Activated CD4-positive, alpha-beta T cell treated with anti-CD3 and anti-CD28 coated beads for 1 hour (primary cell): Measurements from ENCODE around the gene SLC25A10.
"Not testable (repeated sequence)": the region's sequence is repeated elsewhere in the genome, so short reads cannot be mapped to it uniquely, and the experiment has no call there.

ENCODE experiments used
- DNase-seq: peaks from one replicate; pipeline ENCODE4 v3.0.0-alpha.2; 2020

SLC25A10 gene

DNA sequence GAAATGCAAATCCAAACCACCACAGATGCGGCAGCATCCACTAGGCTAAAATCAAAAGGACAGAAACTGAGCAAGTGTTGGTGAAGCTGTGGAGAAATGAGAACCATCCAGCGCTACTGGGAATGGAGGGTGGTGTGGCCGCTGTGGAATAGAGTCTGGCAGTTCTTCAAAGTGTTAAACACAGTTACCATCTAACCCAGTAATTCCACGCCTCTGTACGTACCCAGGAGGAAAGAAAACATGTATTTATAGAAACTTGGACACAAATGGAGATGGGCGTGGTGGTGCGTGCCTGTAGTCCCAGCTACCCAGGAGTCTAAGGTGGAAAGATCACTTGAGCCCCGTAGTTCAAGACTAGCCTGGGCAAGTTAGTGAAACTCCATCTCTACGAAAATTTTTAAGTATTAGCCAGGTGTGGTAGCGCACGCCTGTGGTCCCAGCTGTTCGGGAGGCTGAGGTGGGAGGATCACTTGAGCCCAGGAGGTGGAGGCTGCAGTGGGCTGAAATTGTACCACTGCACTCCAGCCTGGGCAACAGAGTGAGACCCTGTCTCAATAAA is 11.6 kb downstream of the SLC25A10 start:
- DNase-seq = no peak

DNA sequence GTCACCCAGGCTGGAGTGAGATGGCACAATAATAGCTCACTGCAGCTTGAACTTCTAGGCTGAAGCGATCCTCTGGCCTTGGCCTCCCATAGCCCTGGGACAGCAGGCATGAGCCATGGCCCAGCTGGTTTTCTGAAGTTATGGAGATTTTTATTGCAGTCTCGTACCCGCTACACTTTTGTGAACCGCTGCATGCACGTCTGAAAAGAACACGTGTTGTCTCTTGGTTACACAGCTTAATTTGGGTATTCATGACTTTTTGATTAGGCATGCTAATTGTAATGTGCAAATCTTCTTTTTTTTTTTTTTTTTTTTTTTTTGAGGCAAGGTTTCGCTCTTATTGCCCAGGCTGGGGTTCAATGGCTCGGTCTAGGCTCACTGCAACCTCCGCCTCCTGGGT is 13.4 kb downstream of the SLC25A10 start:
- DNase-seq = no peak

DNA sequence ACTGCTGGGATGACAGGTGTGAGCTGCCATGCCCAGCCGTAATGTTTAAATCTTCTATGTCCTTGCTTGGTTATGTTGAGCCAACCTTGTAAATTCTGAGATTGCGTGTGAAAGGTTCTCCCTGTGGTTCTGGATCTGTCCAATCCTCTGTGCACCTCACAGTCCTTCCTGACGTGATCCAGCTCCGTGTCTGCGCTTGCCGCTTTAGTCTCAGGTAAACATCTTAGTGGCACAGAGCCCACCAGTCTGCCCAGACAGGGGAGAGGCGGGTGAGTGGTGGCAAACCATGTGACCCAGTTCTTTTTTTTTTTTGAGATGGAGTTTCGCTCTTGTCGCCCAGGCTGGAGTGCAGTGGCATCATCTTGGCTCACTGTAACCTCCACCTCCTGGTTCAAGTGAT is 13.9 kb downstream of the SLC25A10 start:
- no peak for DNase-seq

DNA sequence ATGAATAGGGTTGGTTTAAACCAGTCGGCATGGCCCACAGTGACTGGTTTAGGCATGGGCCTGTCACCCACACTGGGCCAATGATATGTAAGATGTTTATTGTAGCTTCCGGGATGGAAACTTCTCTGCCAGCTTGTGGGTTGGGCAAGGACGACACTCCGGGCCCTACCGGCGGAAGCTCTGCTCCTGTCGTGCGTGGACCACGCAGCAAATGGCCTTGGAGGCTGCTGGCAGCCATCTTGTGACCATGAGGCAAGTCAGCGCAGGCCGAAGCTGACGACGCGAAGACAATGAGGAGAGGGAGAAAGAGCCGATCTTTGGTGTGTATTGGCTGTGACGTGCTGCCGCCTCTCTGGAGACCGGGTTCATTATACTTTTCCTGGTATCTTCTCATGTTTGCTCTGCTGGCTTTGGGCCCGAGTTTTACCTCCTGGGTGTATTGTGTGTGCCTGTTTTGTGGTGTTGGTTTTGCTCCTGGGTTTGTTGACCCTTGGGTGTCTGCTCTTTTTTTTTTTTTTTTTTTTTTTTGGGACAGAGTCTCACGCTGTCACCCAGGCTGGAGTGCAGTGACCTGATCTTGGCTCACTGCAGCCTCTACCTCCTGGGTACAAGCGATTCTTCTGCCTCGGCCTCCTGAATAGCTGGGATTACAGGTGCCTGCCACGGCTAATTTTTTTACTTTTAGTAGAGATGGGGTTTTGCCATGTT is 15.4 kb downstream of the SLC25A10 start:
- no peak for DNase-seq

DNA sequence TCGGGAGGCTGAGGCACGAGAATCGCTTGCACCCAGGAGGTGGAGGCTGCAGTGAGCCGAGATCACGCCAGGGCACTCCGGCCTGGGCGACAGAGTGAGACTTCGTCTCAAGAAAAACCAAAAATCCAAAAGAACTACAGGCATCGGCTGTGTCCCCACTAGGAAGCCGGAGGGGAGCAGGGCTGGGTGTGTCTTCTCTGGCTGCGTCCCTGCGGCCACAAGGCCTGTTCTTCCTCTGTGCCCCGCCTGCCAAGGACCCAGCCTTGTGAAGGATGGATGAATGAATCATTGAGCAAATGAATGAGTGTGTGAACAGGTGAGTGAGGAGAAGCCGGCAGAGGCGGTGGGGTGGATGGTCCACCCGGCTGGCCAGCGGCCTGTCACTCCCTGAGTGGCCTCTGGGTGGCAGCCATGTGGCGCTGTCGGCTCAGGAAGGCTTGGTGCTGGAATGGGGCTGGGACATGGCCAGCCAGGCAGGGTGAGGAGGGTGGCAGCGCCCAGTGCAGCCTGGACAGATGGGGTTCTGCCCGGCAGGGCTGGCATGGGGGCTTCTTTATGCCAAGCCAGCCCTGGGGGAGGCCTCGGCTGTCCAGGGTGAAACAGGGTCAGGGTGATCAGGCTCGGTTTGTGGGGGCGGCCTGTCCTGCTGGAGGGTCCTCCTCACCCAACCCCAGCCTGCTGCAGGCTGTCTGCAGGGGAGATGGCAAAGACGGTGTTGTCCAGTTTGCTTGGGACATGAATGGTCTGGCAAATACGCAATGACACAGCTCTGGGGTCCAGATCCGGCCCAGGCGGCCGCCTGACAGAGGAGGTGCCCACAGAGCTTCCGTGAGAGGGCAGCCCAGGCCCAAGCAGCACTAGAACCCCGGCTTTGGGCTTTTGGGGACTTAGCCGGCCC is 21.7 kb downstream of the SLC25A10 start:
- DNase-seq = peak; percentile 41

DNA sequence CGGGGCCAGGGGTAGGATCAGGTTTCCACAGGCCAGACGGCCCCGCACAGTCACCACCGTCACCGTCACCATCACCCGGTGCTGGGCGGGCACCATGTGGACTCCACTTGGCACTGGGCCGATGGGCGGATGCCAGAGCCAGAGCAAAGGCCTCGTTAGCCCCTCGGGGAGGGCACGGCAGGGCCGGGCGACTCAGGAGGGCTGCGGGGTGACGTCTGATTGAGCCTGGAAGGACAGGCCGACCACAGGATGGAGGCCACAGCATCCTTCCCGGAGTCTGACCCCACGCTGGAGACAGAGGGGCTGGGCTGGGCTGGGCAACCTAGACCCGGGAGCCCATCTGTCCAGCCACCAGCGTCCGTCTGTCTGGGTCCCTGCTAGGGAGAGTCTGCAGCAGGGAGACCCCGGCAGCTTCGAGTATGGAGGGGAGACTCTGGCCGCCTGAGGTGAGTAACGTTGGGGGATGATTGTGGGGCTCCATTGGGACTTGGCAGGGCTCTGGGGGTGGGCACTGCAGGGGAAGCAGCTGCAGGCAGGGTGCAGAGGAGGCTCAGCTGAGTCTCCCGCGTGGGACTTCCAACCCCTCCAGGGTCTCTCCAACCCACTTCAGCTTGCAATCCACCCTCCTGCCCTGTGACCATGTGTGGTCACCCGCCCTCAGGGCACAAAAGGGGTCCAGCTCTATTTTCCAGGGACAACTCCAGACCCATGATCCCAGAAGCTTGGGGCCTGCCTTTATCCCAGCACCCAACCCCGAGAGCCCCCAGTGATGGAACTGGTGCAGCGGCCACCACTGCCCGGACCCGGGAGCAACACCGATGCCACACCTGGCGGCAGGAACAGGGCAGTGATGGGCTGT is 22.6 kb downstream of the SLC25A10 start:
- no peak for DNase-seq

DNA sequence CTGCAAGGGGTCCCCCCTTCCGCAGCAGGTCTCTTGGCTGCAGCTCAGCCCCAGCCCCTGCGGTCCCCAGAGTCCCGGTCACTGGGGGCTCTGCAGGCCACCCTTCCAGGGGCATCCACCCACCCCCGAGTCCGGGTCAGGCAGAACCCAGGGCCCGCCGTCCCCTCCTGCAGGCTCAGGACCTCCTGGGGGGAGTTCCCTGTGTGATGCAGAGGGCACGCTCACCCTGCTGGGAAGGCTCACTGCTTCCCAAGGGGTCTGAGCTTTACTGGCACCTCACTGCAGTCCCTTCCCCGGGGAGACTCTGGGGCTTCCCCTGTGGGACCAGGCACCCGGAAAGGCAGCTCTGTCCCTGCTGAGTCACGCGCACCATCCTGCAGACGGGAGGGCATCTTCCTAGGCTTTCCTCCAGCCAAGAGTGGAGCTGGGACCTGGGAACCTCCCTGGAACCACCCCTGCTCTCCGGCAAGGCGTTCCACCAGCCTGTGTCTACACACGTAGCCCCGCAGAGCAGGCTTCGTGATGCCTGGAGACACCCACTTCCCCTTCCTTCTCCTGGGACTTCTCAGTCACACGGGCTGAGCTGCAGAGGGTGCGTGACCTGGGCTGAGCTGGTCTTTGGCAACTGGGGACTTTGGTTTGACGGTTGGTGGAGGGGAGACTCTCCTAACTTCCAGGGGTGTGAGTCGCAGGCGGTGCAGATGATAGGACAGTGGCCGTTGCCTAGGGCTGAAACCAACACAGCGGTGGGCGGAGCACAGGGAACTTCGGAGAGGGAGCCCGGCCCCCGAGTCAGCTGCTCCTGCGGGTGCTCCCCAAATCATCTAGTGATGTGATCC is 23.4 kb downstream of the SLC25A10 start:
- DNase-seq = no peak

DNA sequence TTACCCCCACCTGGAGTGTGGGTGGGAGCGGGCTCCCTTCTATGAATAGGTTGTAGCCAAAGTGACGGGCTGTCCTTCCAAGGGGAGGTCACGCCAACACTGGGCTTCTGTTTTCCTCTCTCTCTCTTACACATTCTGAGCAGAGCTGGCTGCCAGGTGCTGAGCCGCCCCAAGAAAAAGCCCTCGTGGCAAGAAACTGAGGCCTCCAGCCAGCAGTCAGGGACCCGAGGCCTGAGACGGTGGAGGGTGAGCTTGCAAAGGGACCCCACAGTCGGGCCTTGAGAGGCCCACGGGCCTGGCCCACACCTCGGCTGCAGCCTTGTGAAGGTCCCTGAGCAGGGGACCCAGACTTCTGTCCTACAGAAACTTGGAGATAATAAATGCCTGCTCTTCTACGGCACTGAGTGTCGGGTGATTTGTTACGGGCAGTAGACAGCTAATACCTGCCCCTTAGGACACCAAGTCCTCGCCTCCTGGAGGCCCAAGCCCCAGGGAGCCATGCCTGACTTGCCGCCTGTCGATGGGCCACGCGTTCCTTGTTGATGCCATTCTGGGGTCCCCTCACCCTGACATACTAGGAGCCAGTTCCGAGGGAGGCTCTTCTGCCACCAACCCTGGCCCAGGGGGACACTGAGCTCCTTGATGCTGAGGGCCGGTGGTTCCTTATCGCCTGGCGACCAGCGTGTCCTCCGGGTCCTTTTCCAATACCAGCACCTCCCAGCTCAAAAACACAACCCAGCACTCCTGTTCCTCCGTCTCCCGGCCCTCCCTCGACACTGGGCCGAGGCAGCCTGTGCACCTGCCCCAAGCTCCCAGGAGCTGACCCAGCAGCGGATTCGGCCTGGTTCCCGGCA is 26.1 kb downstream of the SLC25A10 start:
- DNase-seq = no peak

DNA sequence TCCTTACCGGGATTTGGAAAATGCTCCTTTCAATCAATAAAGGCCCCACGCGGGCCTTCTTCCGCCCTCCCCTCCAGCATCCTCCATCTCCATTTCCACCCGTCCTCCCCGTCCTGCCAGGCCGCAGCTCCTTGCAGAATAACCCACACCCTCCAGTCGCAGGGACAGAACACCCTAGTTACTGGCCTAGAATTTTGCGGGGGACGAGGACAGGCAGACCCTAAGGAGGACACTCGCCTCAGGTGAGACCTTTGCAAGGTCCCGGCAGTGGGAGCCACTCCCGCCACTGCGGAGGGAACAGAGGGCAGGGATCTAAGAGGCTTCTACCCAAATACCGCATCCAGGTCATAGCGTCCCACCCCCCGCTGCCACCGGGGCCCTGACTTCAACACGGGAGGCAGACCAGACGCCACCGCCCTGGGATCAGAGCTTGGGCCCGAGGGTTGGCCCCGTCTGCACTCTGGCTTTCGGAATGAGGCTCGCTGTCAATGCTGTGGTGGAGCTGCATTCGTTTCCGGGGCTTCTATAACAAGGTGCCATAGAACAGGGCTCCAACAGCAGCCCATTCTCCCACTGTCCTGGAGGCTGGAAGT is 26.8 kb downstream of the SLC25A10 start:
- no peak for DNase-seq

DNA sequence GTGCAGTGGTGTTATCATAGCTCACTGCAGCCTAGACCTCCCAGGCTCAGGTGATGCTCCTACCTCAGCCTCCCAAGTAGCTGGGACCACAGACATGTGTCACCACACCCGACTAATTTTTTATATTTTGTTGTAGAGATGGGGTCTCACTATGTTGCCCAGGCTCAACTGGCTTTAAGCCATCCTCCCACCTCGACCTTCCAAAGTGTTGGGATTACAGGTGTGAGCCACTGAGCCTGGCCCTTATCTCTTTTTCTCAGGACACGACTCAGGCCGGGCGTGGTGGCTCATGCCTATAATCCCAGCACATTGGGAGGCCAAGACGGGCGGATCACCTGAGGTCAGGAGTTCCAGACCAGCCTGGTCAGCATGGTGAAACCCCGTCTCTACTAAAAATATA is 27.5 kb downstream of the SLC25A10 start:
- not testable (repeated sequence) for DNase-seq

DNA sequence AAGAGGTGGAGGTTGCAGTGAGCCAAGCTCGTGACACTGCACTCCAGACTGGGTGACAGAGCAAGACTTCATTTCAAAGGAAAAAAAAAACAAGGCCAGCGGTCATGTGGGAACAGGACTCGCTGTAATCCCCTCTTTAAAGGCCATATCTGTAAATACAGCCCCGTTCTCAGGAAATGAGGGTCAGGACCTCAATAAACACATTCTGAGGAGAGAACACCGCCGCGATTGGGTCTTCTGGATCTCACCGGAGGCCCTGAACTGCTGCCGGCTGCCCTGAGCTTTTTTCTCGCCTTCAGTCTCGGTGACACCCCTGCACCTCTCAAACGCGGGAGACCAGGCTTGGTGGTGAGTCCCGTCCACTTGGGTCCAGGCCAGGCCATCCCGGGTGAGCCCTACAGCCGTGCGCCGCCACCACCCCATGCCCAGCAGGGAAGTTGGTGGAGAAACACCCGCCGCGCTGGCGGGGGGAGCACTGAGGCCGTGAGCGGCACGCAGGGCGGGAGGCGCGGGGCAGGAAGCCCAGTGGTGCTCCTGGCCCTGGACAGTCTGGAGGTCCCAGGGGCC is 28.4 kb downstream of the SLC25A10 start:
- DNase-seq = no peak

DNA sequence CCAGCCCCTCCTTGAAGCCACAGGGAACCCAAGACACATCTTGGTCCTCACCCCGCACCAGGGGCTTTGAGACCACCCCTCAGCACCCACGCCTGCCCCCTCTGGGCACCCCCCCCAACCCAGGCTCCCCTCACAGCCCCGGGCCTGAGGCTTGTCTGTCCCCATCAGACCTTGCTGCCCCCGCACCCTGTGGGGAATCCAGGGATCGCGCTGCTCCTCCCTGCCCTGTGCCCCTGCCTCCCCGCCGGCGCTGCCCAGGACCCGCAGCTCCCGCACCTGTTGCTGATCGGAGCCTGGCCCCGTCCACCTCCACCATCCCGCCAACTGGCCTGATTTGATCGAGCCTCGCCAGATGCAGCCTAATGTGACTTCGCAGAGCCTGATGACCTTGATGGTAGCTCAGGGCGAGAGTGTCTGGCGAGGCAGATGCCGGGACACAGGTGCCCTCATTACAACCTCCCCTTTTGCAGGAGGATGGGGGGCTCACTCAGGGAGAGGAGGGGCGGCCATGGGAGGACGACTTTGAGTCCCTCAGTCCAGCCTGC is 29.0 kb downstream of the SLC25A10 start:
- DNase-seq = no peak

DNA sequence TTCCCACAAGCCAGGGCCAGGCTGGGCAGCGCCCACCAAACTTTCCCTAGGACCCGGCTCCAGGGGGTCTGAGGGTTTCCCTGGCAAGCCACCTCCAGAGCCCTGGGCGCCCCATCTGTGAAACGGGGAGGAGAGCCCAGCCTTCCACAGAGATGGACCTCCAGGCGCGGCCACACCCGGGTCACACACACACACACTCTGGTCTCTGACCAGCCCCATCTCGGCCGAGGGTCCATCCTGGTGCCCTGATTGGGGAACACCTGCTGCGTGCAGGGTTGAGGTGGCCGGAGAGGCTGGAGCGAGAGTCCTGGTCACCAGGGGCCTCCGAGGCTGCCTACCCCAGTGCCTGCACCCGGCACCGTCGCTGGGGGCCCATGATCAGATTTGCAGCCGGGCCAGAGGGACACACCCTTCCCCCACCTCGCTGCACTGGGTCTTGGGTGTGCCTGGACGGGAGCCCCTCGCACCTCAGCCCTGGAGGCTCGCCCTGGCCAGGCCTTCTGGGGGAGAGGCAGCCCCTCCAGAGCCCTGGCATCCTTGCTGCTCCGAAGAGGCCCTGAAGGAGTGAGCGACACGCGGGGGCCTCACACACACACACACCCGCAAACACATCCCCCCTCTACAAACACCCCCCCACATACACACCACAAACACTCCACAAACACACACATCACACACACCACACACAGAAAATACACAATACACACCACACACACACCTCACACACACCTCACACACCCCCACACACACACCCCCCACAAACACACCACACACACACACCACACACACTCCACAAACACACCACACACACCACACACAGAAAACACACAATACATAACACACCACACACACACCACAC is 29.7 kb downstream of the SLC25A10 start:
- no peak for DNase-seq
